Amygdala (tissue), 56 donors: ENCODE measurements around the gene NFIC.

Experiments used
- DNase-seq, 56 donors: peaks; one replicate each; lab custom pipeline; 2025; lab: John Stamatoyannopoulos, UW

NFIC gene

DNA sequence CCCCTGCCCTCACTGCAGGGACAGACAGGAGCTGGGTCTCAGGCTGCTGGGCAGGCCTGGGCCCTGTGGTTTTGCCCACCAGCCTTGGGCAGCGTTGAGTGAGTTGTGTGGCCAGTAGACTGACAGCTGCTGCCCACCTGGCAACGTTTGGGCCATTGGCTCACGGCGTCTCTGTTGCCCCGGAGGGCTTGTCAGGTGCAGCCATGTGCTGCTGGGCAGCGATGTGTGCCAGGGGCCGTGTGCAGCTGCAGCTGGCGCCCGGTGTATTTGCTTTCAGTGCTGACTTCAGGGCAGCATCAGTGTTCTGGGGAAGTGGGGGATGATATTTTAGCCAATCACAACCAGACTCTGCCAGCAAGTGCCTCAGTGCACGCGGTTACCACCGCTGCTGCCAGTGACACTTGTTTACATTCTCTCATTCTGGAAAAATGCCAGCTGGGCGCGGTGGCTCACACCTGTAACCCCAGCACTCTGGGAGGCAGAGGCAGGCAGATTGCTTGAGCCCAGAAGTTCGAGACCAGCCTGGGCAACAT lies 150.4 kb downstream of the NFIC start:
- DNase-seq = peak in 8 of 56 donors; percentile 7 to 54 (median 22)

DNA sequence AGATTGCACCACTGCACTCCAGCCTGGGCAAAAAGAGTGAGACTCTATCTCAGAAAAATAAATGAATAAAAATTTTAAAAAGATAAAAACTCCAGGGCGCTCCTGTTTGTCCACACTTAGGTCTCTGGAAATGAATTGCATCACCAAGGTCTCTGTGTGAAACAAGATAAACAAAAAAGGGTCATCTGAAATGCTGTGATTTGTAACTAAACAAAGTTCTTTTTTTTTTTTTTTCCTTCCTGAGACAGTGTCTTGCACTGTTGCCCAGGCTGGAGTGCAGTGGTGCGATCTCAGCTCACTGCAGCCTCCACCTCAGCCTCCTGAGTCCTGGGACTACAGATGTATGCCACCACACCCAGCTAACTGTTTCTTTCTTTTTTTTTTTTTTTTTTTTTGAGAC lies 151.3 kb downstream of the NFIC start:
- DNase-seq = no peak

DNA sequence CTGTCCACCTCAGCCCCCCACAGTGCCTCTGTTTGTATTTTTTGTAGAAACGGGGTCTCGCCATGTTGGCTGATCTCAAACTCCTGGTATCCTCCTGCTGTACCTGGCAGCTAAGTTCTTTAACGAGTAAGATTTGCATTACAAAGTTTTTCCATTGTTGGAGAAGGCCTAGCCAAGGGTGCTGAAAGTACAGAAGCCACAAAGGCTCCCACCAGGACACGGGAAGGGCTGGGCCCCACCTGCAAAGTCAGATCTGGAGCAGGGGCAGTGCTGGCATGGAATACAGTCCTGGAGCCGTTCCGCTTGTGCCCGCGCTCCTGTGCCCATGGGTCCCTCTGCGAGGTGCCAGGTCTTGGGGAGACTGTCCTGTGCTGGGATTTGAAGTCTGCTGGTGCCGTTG lies 151.9 kb downstream of the NFIC start:
- DNase-seq = no peak

DNA sequence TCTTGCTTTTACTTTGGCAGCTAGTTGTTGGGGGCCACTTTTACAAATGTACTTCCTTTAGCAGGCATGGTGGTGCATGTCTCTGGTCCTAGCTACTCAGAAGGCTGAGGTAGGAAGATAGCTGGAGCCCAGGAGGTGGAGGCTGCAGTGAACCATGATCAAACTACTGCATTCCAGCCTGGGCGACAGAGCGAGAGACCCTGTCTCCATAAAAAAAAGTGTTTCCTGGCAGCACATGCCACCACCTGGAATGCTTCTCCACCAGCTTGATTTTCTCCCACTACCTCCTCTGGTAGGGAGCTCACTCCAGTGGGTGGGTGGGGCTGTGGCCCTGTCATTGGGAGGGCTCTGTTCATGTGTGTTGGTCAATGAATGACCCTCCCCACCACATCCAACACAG lies 152.3 kb downstream of the NFIC start:
- no peak for DNase-seq
